Bone marrow (tissue), 2 donors: ENCODE data around the gene CXCR5.

Experiments used
- DNase-seq, 2 donors: peaks; one replicate each; lab custom pipeline; 2025; lab: John Stamatoyannopoulos, UW

Gene CXCR5

DNA sequence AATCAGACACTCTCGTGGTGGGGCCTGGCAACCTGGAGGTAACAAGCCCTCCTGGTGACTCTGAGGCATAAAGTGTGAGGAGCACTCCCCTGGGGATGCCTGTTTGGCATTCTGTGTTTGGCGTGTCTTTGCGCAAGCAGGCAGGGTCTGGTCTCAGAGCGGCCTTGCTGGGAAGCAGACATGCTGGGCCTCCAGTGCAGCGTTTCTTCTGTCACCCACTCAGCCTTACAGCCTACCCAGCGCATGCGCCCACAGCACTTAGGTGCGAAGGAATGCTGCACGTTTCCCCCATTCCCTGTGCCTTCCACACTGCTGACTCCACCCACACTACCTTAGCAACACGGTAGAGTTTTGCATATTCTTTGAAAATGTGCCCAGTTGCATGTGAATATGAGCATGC, 7.4 kb upstream of the CXCR5 start:
- DNase-seq = no peak

DNA sequence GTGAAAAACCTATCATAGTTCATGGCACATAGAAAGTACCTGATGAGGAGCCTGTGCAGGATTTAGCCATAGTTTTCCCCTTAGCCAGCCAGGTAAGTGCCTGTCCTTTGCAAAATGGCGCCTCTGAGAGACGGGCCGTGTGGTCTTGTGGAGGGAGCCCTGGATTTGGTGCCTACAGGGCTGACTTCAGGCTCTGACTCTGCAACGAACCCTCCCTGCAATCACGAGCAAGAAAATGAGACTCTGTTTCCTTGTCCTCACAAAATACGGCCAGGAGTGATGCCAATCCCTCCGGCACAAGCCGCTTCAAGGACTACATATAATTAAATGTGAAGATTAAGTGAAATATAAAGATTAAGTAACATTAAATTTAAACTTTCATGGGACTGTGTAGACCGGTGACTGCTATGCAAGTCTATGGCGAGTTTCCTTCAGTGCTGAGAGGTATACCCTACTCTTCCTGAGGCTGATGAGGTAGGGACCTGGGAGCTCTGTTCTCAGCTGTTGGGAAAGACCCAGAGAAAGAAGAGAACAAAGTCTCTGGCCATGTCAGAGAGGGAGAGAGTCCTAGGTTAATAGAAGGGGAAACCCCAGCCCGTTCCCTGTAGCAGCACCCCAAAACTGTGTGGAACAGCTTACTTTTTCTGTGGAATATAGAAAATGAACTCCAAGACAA, 6.1 kb upstream of the CXCR5 start:
- DNase-seq = no peak

DNA sequence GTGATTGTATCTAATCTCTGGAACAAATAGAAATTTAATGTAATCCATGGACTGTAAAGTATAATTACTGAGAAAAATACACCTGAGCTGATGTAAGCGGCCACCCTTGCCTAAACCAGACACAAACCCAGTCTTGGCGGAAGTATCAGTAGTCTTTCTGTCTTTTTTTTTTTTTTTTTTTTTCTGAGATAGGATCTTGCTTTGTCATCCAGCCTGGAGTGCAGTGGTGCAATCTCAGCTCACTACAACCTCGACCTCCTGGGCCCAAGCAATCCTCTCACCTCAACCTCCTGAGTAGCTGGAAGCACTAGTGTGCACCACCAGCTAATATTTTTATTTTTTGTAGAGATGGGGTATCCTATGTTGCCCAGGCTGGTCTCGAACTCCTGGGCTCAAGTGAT, 5.5 kb upstream of the CXCR5 start:
- DNase-seq = no peak

DNA sequence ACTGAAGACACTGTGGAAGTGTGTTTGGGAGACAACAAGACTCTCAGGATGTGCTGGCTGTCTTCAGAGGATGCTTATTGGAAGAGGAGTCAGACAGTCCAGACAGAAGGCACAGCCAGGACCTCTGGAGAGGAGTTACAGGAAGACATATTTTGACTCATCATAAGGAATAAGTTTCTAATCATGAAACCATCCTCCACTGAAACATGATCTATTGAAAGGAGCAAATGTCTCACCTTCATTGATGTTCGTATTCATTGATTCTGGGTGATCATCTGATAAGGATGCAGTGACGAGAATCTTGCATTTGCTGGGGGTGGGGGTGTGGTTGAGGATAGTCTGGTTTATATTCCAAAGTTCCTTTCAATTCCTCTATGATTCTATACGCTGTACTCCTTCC, 2.5 kb upstream of the CXCR5 start:
- DNase-seq = no peak

DNA sequence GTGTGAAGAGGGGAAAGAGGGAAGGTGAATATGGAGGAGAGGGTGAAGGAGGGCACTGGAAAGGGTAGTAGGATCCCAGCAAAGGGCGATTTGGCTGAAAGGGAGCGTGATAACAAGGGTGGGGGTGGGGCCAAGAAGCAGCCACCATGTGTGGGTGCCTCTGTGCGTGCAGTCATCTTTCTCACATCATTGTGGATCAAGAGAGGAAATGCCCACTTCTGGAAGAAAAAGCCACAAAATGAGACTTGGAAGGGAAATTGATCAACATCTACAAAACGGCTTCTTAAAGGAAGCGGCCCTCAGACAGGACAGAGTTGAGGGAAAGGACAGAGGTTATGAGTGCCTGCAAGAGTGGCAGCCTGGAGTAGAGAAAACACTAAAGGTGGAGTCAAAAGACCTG, 1.2 kb upstream of the CXCR5 start:
- DNase-seq = no peak

DNA sequence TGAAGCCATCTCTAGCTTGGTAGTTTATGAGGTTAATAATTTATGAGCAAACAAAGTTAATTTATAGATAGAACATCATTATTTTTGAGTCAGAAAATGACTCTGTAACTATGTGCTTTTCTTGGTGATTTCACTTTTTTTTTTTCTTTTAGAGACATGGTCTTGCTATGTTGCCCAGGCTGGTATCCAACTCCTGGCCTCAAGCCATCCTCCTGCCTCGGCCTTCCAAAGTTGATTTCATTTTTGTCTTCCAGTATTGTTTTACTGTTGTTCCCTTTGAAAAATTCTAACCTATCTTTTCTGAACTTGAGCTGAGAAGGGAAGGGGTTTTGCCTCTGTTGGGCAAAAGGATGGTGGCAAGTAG, 706 bp upstream of the CXCR5 start:
- DNase-seq = no peak

DNA sequence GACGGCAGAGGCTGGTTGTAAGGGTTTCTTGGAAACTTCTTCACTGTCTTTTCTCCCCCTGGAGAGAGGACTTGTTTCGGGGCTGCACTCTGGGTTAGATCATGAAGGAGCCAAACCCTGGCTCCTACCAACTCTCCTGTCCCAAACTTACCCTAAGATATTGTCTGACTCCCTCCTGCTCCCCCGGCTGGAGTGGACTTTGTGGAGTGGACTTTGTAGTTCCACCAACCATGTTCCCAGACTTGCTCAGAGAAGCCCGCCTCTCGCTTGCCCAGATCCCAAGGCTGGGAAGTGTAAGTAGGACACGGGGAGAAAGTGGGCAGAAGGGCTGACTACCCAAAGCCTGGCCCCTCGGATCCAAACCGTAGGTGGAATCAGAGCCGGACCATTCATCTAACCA, 1.2 kb downstream of the CXCR5 start:
- DNase-seq = no peak

DNA sequence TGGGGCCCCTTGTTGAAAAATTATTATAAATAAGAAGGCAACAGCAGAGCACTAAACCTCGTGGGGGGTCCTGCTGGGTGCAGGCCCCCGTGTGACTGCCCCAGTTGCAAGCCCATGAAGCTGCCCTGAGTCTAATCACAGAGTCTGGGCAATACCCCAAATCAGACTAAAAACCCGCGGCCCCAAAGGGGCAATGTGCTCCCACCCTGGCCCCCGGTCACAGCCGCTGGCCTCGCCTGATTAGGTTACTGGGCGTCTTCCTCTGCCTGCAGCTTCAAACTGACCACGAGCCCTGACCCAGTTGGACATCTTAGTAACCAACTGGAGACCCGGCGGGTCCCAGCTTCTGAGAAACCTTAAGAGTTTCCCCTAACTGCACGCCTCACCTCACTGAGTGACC, 1.6 kb downstream of the CXCR5 start:
- DNase-seq = no peak

DNA sequence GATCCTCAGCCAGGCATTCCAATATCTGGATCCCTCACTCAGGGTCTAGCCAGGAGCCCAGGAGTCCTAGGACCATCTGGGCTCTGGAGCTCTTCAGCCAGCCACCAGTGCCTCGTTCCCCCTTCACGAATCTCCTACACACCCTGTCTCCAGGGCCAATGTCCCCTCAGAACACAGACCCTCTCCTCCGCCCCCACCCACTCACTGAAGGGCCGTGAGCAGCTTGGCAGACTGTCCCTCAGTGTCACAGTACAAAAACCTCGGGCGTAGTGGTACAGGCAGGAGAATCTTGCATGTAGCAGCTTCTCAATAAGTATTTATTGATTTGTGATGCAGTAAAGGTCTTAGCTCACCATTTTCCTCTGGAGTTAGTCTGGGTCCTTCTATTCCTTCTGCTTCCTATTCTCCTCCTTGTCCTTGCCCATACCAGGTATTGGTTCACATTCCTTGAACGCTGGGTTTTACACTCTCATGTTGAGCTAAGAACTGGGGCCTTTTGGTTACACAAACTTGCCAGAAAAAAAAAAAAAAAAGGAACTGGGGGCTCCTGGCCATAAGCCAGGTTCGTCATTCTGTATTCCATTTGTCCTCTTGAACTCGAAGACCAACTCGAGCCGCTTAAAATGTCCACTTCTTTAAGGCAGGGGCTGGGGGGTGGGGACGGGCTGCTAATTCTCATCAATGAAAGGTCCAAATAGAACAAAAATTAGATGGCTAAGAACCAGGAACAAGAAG, 2.3 kb downstream of the CXCR5 start:
- no peak for DNase-seq

DNA sequence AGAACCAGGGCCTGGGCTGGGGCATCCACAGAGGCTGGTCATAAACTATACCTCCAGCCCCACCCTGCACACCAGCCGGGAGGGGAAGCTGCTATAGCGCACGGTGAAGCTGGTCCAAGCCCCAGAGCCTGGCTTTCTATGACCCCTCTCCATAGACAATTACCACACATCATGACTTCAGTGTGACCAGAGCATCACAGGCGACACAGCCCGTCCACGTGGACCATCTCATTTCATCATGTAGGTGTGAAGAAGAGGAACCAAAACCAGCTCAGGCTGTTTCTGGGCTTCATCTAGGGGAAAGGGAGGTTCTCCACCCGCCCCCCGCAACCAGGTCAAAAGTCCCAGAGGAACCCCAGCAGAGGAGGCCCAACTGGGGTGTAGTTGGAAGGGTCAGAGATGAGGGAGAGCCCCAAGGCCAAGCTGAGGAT, 3.0 kb downstream of the CXCR5 start:
- no peak for DNase-seq

DNA sequence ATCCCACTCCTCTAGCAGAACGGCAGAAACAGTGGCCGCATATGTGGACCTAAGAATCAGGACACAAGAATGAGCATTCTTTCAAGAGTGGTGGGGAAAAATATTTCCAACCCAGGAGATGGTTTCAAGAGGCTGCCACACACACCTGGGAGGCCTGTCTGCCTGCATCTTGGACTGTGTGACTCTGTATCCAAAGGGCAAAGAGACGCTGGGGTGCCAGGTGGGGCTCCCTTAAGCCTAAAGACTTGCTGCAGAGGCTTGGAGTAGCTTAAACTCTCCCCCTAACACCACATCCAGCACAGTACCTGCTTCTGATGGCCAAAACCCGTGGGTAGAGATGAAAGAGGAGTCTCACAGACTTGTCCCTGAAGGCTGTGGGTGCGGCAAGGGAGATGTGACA, 3.5 kb downstream of the CXCR5 start:
- no peak for DNase-seq

DNA sequence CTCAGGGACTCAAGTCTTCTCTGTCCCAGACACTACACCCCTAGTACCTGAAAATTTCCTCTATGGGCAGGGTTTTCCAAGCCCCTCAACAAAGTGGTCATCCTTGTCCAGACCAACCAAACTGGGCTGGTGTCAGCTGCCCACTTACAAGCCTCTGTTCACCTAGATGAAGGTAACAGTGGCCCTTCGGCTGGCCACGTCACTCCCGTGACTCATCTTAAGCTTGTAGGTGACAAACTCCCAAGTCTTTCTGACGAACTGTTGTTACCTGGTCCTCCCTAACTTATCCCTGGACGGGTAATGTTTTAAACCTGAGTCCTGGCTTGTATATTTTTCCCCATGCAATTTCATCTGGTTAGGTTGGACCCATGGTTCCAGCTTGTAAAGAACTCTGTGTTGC, 4.7 kb downstream of the CXCR5 start:
- no peak for DNase-seq

DNA sequence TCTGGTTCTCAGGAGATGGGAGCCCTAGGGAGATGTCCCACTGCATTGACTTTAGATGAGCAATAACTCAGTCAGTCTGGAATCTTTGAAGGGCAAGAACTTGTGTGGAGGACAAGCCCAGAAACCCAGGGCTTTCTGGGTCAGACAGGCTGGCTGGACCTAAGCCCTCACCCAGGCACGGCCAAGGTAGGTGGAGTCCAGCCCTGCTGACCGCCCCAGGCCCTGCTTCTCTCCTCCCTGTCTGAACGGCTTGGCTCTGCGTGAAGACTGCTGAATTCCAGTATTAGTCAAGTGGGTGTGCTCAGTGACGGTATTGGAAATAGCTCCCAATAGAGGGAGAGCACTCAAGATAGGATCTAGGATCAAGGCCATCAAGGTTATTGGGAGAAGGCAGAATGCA, 6.1 kb downstream of the CXCR5 start:
- no peak for DNase-seq

DNA sequence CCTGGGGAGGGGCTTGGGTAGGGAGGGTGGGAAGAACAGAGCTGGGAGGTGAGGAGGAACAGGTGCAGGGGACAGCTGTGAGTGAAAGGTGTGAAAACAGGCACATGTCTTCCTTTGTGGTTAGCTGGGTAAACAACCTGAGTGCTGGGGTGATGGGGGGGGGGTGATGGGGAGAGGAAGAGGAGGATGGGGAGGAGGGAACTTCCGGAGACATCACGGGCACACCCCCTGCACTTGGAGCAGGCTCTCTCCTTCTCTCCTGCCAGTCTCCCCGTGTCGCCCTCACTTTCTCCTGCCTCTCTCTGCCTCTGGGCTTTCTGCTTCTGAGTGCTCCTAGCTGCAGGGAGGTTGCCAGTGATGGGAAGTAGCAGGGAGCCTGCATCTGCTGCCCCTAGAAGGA, 8.8 kb downstream of the CXCR5 start:
- no peak for DNase-seq

DNA sequence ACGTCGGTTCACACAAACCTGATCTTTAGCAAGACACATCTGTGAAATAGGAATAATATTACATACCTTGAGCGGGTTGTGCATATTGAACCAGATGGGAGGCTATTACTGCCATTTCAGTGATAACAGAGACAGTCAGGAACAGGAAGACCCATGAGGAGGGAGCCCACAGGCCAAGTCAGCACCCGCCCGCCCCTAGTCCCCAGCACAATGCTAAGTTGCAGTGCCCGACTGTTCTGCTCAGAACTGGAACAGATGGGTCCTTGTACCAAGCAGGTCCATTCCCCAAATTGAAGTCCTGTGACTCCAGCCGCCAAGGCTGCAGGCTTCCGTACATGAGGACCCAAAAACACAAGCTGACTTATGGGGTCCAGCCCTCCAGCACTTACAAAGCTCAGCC, 9.3 kb downstream of the CXCR5 start:
- no peak for DNase-seq

DNA sequence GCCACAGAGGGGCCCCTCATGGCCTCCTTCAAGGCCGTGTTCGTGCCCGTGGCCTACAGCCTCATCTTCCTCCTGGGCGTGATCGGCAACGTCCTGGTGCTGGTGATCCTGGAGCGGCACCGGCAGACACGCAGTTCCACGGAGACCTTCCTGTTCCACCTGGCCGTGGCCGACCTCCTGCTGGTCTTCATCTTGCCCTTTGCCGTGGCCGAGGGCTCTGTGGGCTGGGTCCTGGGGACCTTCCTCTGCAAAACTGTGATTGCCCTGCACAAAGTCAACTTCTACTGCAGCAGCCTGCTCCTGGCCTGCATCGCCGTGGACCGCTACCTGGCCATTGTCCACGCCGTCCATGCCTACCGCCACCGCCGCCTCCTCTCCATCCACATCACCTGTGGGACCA, 10.0 kb downstream of the CXCR5 start:
- DNase-seq = no peak

DNA sequence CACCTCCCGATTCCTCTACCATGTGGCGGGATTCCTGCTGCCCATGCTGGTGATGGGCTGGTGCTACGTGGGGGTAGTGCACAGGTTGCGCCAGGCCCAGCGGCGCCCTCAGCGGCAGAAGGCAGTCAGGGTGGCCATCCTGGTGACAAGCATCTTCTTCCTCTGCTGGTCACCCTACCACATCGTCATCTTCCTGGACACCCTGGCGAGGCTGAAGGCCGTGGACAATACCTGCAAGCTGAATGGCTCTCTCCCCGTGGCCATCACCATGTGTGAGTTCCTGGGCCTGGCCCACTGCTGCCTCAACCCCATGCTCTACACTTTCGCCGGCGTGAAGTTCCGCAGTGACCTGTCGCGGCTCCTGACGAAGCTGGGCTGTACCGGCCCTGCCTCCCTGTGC, 10.5 kb downstream of the CXCR5 start:
- DNase-seq = no peak

DNA sequence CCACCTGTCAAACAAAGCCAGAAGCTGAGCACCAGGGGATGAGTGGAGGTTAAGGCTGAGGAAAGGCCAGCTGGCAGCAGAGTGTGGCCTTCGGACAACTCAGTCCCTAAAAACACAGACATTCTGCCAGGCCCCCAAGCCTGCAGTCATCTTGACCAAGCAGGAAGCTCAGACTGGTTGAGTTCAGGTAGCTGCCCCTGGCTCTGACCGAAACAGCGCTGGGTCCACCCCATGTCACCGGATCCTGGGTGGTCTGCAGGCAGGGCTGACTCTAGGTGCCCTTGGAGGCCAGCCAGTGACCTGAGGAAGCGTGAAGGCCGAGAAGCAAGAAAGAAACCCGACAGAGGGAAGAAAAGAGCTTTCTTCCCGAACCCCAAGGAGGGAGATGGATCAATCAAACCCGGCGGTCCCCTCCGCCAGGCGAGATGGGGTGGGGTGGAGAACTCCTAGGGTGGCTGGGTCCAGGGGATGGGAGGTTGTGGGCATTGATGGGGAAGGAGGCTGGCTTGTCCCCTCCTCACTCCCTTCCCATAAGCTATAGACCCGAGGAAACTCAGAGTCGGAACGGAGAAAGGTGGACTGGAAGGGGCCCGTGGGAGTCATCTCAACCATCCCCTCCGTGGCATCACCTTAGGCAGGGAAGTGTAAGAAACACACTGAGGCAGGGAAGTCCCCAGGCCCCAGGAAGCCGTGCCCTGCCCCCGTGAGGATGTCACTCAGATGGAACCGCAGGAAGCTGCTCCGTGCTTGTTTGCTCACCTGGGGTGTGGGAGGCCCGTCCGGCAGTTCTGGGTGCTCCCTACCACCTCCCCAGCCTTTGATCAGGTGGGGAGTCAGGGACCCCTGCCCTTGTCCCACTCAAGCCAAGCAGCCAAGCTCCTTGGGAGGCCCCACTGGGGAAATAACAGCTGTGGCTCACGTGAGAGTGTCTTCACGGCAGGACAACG, 11.7 kb downstream of the CXCR5 start:
- DNase-seq = no peak

DNA sequence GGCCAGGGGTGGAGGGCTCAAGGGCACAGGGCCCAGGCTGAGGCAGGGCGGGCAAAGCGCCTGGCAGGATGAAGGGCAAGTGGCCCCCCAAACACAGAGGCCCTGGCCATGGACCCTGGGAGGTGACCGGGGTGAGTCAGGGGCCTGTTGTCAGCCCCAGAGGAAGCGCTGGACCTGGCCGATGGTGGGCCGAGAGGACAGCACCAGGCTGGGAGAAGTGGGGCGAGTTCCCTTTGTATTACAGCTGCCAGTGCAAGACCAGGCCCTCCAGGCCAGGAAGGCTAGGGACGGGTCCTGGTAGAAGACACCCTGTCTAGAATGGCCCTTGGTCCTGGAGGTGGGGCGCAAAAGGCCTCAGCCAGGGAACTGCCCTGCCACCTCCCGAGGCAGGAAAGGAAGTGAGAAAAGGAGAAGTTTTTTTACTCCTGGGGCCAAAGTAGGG, 12.8 kb downstream of the CXCR5 start:
- no peak for DNase-seq

DNA sequence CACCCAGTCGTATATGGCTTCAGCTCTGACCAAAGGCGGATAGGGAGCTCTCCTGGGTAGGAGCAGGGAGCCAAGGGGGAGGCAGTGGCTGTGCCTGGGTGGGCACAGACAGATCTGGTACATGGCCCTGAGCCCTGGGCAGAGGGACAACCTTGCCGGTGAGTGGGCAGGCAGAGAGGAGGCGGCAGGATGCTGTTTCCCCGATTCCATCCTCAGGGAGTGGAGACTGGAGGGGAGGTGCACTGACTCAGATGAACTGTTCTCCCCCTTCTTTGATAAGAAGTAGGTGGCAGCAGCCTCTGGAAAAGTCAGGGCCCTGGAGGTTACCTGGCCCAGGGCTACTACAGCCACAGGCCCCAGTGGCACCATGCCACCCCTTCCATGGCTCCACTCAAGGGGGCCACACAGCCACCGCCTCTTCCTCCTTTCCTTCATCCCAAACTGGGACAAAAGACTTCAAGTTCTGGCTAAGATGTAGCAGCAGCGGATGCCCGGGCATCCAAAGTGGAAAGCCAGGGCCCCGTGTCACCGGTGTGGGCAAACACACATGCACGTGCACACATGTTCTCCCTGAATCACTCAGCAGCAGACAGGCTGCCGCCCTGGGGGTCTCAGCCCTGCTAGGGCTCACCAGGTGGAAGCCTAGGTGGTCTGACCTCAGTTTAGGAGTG, 13.4 kb downstream of the CXCR5 start:
- DNase-seq = no peak

DNA sequence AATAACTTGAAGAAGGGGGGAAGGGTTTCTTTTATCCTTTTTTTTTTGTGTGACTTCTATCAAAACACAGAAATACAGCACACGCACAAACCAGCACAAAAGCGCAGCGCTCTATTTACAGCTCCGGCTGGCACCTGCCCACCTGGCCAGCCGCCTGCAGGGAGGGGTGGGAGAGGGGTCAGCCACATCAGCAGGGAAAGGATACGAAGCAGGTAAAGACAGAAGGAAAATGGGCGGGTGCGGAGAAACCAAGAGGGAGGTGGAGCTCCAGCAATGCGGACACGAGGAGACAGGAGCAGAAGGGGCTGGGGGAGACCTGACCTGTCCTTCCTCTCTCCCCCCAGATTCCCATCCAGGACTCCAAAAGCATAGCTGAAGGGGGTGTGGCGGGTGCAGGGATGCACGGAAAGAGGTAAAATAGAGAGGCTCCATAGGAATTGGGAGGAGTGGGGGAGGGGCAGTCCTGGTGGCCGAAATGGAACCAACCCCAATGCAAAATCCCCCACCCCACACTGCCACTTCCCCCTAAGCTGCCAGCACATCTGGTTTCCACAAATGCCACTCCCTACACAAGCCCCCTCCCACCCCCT, 14.1 kb downstream of the CXCR5 start:
- DNase-seq = no peak
